ENCODE data around the gene SLC38A11. TPM values are rescaled to one million over a fixed set of nuclear protein-coding genes. Genes with fewer than 3 reads are reported as not detected.

The SLC38A11 gene
- total RNA-seq, 2 donors from 2014 or later, result not detected

DNA sequence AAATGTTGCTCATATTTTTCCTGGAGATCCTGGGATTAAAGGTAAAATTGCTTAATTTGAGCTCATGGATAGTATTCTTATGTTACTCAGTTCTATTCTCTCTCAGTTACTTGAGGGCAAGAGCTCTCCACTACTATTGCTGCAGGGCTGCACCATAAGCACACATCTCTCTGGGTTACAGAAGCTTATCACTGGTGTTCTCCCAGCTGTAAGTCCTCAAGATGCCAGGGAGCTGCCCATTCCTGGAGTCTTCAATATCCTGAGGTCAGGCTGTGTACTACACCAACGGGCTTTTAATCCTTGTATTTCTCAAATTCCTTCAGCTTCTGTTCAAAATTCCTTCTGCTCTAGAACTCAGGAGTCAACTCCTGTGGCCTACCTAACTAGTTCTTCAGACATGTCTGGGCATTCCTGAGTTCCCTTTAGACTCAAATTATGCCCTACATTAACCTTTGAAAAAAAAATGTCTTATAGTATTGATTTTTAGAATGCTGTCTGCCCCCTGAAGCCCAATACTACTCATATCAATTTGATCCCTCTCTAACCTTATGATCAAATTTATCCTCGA lies 96.0 kb downstream of the SLC38A11 start:
- no peaks in the 10 kb centered on the region for H3K9me3 Mint-ChIP-seq
- WGBS, 2 experiments (ENCODE audit: insufficient coverage in 1 of 2, insufficient read length in 1 of 2), result 92 to 95% methylated on average over 1 to 2 of the region's 2 CpGs

GRCh38 chr2:164852086-164852485 lies 103.2 kb downstream of the SLC38A11 start:
- Histone ChIP-seq H3K27me3 (ENCODE audit: control insufficient read depth, insufficient read depth, low read length, poor library complexity, severe bottlenecking) (no peaks in the 10 kb centered on the region), H3K4me1 (ENCODE audit: control insufficient read depth, insufficient read depth, low read length) (no peaks in the 10 kb centered on the region), H3K36me3 (ENCODE audit: control insufficient read depth, insufficient read depth, low read length) (no peaks in the 10 kb centered on the region), H3K9ac (ENCODE audit: extremely low read depth, low read length, poor library complexity, severe bottlenecking) (no peak overlapping the region), H3K4me3 (ENCODE audit: low read length) (no peak overlapping the region), H3K27ac (ENCODE audit: low read depth, low read length) (no peak overlapping the region), H3K9me3 (ENCODE audit: control insufficient read depth, low read length) (no peaks in the 10 kb centered on the region)
- H3K27ac Mint-ChIP-seq, result no peak overlapping the region
- DNase-seq, result no peak
- no peaks in the 10 kb centered on the region for H3K9me3 Mint-ChIP-seq
- TF ChIP-seq, protein P1, sequence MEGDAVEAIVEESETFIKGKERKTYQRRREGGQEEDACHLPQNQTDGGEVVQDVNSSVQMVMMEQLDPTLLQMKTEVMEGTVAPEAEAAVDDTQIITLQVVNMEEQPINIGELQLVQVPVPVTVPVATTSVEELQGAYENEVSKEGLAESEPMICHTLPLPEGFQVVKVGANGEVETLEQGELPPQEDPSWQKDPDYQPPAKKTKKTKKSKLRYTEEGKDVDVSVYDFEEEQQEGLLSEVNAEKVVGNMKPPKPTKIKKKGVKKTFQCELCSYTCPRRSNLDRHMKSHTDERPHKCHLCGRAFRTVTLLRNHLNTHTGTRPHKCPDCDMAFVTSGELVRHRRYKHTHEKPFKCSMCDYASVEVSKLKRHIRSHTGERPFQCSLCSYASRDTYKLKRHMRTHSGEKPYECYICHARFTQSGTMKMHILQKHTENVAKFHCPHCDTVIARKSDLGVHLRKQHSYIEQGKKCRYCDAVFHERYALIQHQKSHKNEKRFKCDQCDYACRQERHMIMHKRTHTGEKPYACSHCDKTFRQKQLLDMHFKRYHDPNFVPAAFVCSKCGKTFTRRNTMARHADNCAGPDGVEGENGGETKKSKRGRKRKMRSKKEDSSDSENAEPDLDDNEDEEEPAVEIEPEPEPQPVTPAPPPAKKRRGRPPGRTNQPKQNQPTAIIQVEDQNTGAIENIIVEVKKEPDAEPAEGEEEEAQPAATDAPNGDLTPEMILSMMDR (conservative IDR thresholded peaks at IDR 0.05), result no peak
- H3K27me3 Mint-ChIP-seq (ENCODE audit: insufficient read depth), result no peaks in the 10 kb centered on the region
- H3K4me1 Mint-ChIP-seq, result peaks cover 3% of the 10 kb centered on the region
- no peak overlapping the region for H3K4me3 Mint-ChIP-seq
- WGBS, 2 experiments (ENCODE audit: insufficient coverage in 1 of 2, insufficient read length in 1 of 2), result 82 to 89% methylated on average over 1 to 4 of the region's 4 CpGs
- no peaks in the 10 kb centered on the region for H3K36me3 Mint-ChIP-seq (ENCODE audit: low read depth)

More for the DNA sequence above, 96.0 kb downstream of the SLC38A11 start:
- H3K27me3 ChIP-seq (ENCODE audit: control insufficient read depth, insufficient read depth, low read length, poor library complexity, severe bottlenecking), result no peaks in the 10 kb centered on the region
- Mint-ChIP-seq H3K27me3 (ENCODE audit: insufficient read depth) (no peaks in the 10 kb centered on the region), H3K4me1 (peaks cover 2% of the 10 kb centered on the region), H3K27ac (no peak overlapping the region), H3K4me3 (no peak overlapping the region), H3K36me3 (ENCODE audit: low read depth) (no peaks in the 10 kb centered on the region)
- H3K9ac ChIP-seq (ENCODE audit: extremely low read depth, low read length, poor library complexity, severe bottlenecking), result no peak overlapping the region
- no peaks in the 10 kb centered on the region for H3K36me3 ChIP-seq (ENCODE audit: control insufficient read depth, insufficient read depth, low read length)
- no peak overlapping the region for H3K27ac ChIP-seq (ENCODE audit: low read depth, low read length)
- TF ChIP-seq, protein P1 (conservative IDR thresholded peaks at IDR 0.05), result no peak
- no peaks in the 10 kb centered on the region for H3K9me3 ChIP-seq (ENCODE audit: control insufficient read depth, low read length)
- no peak overlapping the region for H3K4me3 ChIP-seq (ENCODE audit: low read length)
- DNase-seq, result no peak
- no peaks in the 10 kb centered on the region for H3K4me1 ChIP-seq (ENCODE audit: control insufficient read depth, insufficient read depth, low read length)

GRCh38 chr2:164850235-164850634 lies 105.1 kb downstream of the SLC38A11 start:
- TF ChIP-seq, protein P1 (conservative IDR thresholded peaks at IDR 0.05), result no peak
- H3K36me3 ChIP-seq (ENCODE audit: control insufficient read depth, insufficient read depth, low read length), result no peaks in the 10 kb centered on the region
- H3K36me3 Mint-ChIP-seq (ENCODE audit: low read depth), result no peaks in the 10 kb centered on the region
- H3K27ac Mint-ChIP-seq, result no peak overlapping the region
- no peak overlapping the region for H3K27ac ChIP-seq (ENCODE audit: low read depth, low read length)
- no peak overlapping the region for H3K9ac ChIP-seq (ENCODE audit: extremely low read depth, low read length, poor library complexity, severe bottlenecking)
- H3K4me3 Mint-ChIP-seq, result no peak overlapping the region
- H3K4me1 ChIP-seq (ENCODE audit: control insufficient read depth, insufficient read depth, low read length), result no peaks in the 10 kb centered on the region
- no peaks in the 10 kb centered on the region for H3K27me3 Mint-ChIP-seq (ENCODE audit: insufficient read depth)
- 98% methylated on average over 4 of the region's 4 CpGs; no CpG with 5 or more reads in 1 of the 2 experiments for WGBS, 2 experiments (ENCODE audit: insufficient coverage in 1 of 2, insufficient read length in 1 of 2)
- H3K9me3 Mint-ChIP-seq, result no peaks in the 10 kb centered on the region
- no peaks in the 10 kb centered on the region for H3K9me3 ChIP-seq (ENCODE audit: control insufficient read depth, low read length)
- H3K4me1 Mint-ChIP-seq, result peaks cover 3% of the 10 kb centered on the region
- H3K4me3 ChIP-seq (ENCODE audit: low read length), result no peak overlapping the region
- no peaks in the 10 kb centered on the region for H3K27me3 ChIP-seq (ENCODE audit: control insufficient read depth, insufficient read depth, low read length, poor library complexity, severe bottlenecking)
- no peak for DNase-seq

All from endodermal cell (in vitro differentiated cells).